Measurements from ENCODE around the gene DOCK10. TPM values are rescaled to one million over a fixed set of nuclear protein-coding genes. Genes with fewer than 3 reads are reported as not detected.

The DOCK10 gene
- total RNA-seq, 2 experiments from 2014 or later: 191 to 198 TPM

DNA sequence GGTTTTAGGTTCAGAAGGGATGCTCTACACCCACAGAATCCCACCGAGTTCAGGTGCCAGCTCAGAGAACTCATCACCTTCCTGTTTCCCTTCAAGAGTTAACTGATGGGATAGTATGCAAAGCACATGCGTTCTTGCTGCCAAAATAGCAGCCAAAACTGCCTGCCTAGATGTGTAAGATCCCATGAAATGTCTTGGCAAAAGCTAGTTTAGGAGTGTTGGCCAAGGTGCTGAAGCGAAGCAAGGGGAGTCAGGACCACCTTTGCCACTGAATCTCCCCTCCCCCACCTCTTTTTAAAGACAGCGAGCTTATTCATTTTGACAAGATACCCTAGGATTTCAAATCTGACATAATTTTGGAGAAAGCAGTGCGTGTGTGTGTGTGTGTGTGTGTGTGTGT, 2.1 kb downstream of the DOCK10 start:
- Mint-ChIP-seq H3K36me3 (ENCODE audit: low read depth) (peaks cover 41% of the 10 kb centered on the region), H3K4me1 (ENCODE audit: low read depth) (peaks cover 66% of the 10 kb centered on the region)
- intact Hi-C loops (cut with micrococcal nuclease): loop anchor here (10.0 kb wide), 1 partner anchor 1085 kb away; the partner anchor contains the start of gene MRPL44

DNA sequence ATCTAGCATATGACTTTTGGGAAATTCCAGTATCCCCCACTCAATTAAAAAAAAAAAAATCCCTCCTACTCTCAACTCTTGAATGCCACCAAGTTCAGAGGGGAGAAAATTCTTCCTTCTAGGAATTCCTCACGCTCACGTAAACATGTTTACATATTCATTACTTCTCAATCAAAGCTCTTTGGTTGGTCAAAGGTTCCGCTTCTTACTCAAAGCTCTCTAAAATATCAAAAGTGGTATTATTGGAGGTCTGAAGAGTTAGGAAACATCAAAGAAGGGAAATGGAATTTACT, 4.1 kb downstream of the DOCK10 start:
- H3K27ac Mint-ChIP-seq: peak overlapping the region; percentile 99
- POLR2A ChIA-PET: interaction anchor here (0.9 to 7.8 kb wide), 6 partner anchors 11 to 128 kb away, joined by 3 to 67 read pairs (median 4); no protein-coding TSS in a partner anchor
- CTCF ChIA-PET: interaction anchor here (0.8 to 1.2 kb wide), 4 partner anchors 28 to 97 kb away, joined by 3 to 4 read pairs (median 3); no protein-coding TSS in a partner anchor
- no peak for DNase-seq
- peaks cover 61% of the 10 kb centered on the region for H3K36me3 Mint-ChIP-seq (ENCODE audit: low read depth)
- H3K27me3 Mint-ChIP-seq: no peaks in the 10 kb centered on the region
- intact Hi-C loops (cut with micrococcal nuclease): loop anchor here (2.0 kb wide), 1 partner anchor 27 kb away; no protein-coding TSS in a partner anchor
- TF ChIP-seq, protein P1, sequence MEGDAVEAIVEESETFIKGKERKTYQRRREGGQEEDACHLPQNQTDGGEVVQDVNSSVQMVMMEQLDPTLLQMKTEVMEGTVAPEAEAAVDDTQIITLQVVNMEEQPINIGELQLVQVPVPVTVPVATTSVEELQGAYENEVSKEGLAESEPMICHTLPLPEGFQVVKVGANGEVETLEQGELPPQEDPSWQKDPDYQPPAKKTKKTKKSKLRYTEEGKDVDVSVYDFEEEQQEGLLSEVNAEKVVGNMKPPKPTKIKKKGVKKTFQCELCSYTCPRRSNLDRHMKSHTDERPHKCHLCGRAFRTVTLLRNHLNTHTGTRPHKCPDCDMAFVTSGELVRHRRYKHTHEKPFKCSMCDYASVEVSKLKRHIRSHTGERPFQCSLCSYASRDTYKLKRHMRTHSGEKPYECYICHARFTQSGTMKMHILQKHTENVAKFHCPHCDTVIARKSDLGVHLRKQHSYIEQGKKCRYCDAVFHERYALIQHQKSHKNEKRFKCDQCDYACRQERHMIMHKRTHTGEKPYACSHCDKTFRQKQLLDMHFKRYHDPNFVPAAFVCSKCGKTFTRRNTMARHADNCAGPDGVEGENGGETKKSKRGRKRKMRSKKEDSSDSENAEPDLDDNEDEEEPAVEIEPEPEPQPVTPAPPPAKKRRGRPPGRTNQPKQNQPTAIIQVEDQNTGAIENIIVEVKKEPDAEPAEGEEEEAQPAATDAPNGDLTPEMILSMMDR (IDR thresholded peaks at IDR 0.05): no peak
- H3K4me1 Mint-ChIP-seq (ENCODE audit: low read depth): peaks cover 78% of the 10 kb centered on the region
- no peak for ATAC-seq
- H3K4me3 Mint-ChIP-seq: peak overlapping the region; percentile 99
- H3K9me3 Mint-ChIP-seq: peaks cover 5% of the 10 kb centered on the region

More for the DNA sequence above, 2.1 kb downstream of the DOCK10 start:
- peak; percentile 41 for DNase-seq
- ChIA-PET POLR2A (interaction anchor here (0.7 to 7.8 kb wide), 21 partner anchors 13 to 128 kb away, joined by 3 to 67 read pairs (median 5); no protein-coding TSS in a partner anchor), CTCF (interaction anchor here (0.7 to 2.8 kb wide), 12 partner anchors 11 to 114 kb away, joined by 3 to 12 read pairs (median 4); no protein-coding TSS in a partner anchor)
- ATAC-seq: no peak
- H3K4me3 Mint-ChIP-seq: peak overlapping the region; percentile 99
- TF ChIP-seq, protein P1 (IDR thresholded peaks at IDR 0.05): no peak
- no peaks in the 10 kb centered on the region for H3K9me3 Mint-ChIP-seq
- H3K27ac Mint-ChIP-seq: peak overlapping the region; percentile 99
- no peaks in the 10 kb centered on the region for H3K27me3 Mint-ChIP-seq

DNA sequence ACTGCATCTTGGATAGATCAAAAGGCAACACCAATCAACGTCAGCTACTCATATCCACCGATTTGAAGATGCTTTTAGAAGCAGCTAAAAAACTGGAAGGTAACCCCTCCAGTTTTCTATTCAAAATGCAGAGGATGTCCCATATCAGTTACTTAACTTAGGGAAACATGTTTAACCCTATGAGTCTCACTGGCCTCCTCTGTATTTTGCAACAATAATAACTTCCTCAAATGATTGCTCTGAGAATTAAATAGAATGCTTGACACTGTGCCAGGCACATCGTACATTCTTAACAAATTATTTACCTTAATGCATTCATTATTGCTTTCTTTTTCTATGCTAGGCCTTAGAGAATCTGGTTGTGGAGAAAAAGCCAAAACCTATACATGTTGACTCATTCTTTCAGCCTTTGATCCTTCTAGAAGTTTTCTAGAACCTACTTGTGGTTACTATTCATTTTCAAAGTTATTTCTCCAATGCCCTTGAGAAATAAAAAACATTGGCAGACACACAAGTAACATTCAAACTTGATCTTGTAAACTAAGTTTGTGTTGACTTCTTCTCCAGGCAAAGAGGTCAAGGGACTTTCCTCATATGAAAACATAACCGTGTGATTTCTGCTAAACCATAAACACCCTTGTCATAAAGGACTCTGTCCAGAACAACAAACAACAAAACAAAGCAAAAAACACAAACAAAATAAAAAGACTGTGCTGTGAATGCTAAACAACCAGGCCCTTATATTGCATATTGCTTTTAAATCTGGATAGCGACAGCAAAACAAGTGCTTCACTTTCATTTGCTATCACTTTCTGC, 4.6 kb downstream of the DOCK10 start:
- DNase-seq (no peak), ATAC-seq (no peak)
- Mint-ChIP-seq H3K4me3 (peak overlapping the region; percentile 99), H3K36me3 (ENCODE audit: low read depth) (peaks cover 65% of the 10 kb centered on the region), H3K27me3 (no peaks in the 10 kb centered on the region), H3K4me1 (ENCODE audit: low read depth) (peaks cover 73% of the 10 kb centered on the region), H3K9me3 (peaks cover 5% of the 10 kb centered on the region), H3K27ac (peak overlapping the region; percentile 99)
- TF ChIP-seq, protein P1 (IDR thresholded peaks at IDR 0.05): no peak
- ChIA-PET CTCF (interaction anchor here (0.8 to 1.5 kb wide), 3 partner anchors 27 to 94 kb away, joined by 3 to 4 read pairs (median 3); no protein-coding TSS in a partner anchor), POLR2A (interaction anchor here (0.6 to 7.8 kb wide), 4 partner anchors 10 to 115 kb away, joined by 3 to 67 read pairs (median 34); no protein-coding TSS in a partner anchor)
- intact Hi-C loops (cut with micrococcal nuclease): loop anchor here (2.0 kb wide), 1 partner anchor 27 kb away; no protein-coding TSS in a partner anchor

DNA sequence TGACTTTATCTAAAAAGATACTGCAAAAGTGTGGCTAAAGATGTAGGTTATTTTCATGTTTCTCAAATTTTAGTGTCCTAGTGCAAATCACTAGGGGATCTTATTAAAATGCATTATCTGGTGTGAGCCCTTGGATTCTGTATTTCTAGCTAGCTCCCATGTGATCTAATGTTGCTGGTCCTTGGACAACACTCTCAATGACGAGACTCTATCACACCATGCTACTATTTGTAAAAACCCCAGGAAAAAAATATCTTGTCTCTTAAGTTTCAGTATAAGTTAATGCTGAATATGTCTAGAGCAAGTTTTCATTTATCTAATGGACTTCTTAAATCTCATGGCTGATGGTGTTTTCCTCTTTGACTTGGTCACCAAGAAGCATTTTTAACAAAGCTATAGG, 5.8 kb downstream of the DOCK10 start:
- intact Hi-C loops (cut with micrococcal nuclease): no loop called here
- H3K36me3 Mint-ChIP-seq (ENCODE audit: low read depth): peaks cover 72% of the 10 kb centered on the region
- ATAC-seq: no peak

More for the DNA sequence above, 5.8 kb downstream of the DOCK10 start:
- POLR2A ChIA-PET: interaction anchor here (0.6 kb wide), 1 partner anchor 101 kb away, joined by 3 read pairs; no protein-coding TSS in a partner anchor
- peaks cover 5% of the 10 kb centered on the region for H3K9me3 Mint-ChIP-seq
- CTCF ChIA-PET: interaction anchor here (1.5 kb wide), 1 partner anchor 34 kb away, joined by 4 read pairs; no protein-coding TSS in a partner anchor
- TF ChIP-seq, protein P1 (IDR thresholded peaks at IDR 0.05): no peak
- no peak for DNase-seq
- no peaks in the 10 kb centered on the region for H3K27me3 Mint-ChIP-seq
- peak overlapping the region; percentile 99 for H3K27ac Mint-ChIP-seq
- H3K4me1 Mint-ChIP-seq (ENCODE audit: low read depth): peaks cover 83% of the 10 kb centered on the region
- H3K4me3 Mint-ChIP-seq: no peak overlapping the region

Data from activated CD8-positive, alpha-beta T cell treated with anti-CD3 and anti-CD28 coated beads for 36 hours (primary cell).